MM.1S (cell line): ENCODE measurements around the gene ZMIZ1.
"Not testable (repeated sequence)": the region's sequence is repeated elsewhere in the genome, so short reads cannot be mapped to it uniquely, and the experiment has no call there.

ENCODE experiments used
- DNase-seq: peaks from one replicate; pipeline ENCODE4 v3.0.0-alpha.2; 2015
- H2AFZ ChIP-seq: fragments of 300-600 bp; sonication (generic); 2 replicates; pipeline ENCODE4 v1.6.0; 2016; ENCODE audit warnings: antibody characterized with exemption, low read length
- H3F3A ChIP-seq: fragments of 300-600 bp; sonication (generic); 2 replicates; pipeline ENCODE4 v1.6.1; 2016; ENCODE audit warnings: mild to moderate bottlenecking, antibody characterized with exemption, low read length, moderate library complexity, mixed read lengths; ENCODE audit not compliant: insufficient read depth
- H3K27ac ChIP-seq: fragments of 300-600 bp; sonication (generic); 2 replicates; pipeline ENCODE4 v1.5.1; 2016; ENCODE audit warnings: mild to moderate bottlenecking, low read length
- H3K27me3 ChIP-seq: fragments of 300-600 bp; sonication (generic); replicated peaks from 2 replicates; pipeline ENCODE4 v1.6.0; 2016; ENCODE audit warnings: low read length; ENCODE audit not compliant: insufficient read depth
- H3K36me3 ChIP-seq: fragments of 300-600 bp; sonication (generic); replicated peaks from 2 replicates; pipeline ENCODE4 v1.6.1; 2016; ENCODE audit warnings: mild to moderate bottlenecking, low read length, mixed read lengths; ENCODE audit not compliant: insufficient read depth
- H3K4me1 ChIP-seq: fragments of 300-600 bp; sonication (generic); 2 replicates; pipeline ENCODE4 v1.6.1; 2016; ENCODE audit warnings: low read length, mixed read lengths
- H3K4me2 ChIP-seq: fragments of 300-600 bp; sonication (generic); 2 replicates; pipeline ENCODE4 v1.6.0; 2016; ENCODE audit warnings: low read depth, low read length
- H3K4me3 ChIP-seq: fragments of 300-600 bp; sonication (generic); 2 replicates; pipeline ENCODE4 v1.5.1; 2016; ENCODE audit warnings: low read length, mixed read lengths
- H3K79me2 ChIP-seq: fragments of 300-600 bp; sonication (generic); 2 replicates; pipeline ENCODE4 v1.6.1; 2016; ENCODE audit warnings: mixed run types, low read length, mixed read lengths
- H3K9ac ChIP-seq: fragments of 300-600 bp; sonication (generic); 2 replicates; pipeline ENCODE4 v1.6.1; 2016; ENCODE audit warnings: low read length, mixed read lengths
- H3K9me2 ChIP-seq: fragments of 300-600 bp; sonication (generic); replicated peaks from 2 replicates; pipeline ENCODE4 v1.6.1; 2016; ENCODE audit warnings: mild to moderate bottlenecking, low read length, mixed read lengths; ENCODE audit not compliant: insufficient read depth
- H3K9me3 ChIP-seq: fragments of 300-600 bp; sonication (generic); replicated peaks from 2 replicates; pipeline ENCODE4 v1.6.1; 2016; ENCODE audit warnings: mild to moderate bottlenecking, low read length, mixed read lengths; ENCODE audit not compliant: insufficient read depth
- H4K20me1 ChIP-seq: fragments of 300-600 bp; sonication (generic); 2 replicates; pipeline ENCODE4 v1.6.1; 2016; ENCODE audit warnings: mild to moderate bottlenecking, low read length, moderate library complexity, mixed read lengths; ENCODE audit not compliant: insufficient read depth
- EZH2 ChIP-seq: fragments of 300-600 bp; sonication (generic); optimal IDR thresholded peaks from 2 replicates; pipeline ENCODE3; 2017; ENCODE audit warnings: low read depth, mild to moderate bottlenecking, antibody characterized with exemption, low read length, mixed read lengths
- EZH2phosphoT487 ChIP-seq: fragments of 300-600 bp; sonication (generic); IDR thresholded peaks from 2 replicates; pipeline ENCODE4 v1.6.1; 2018; ENCODE audit warnings: antibody characterized with exemption, low read length
- TF ChIP-seq, protein P1 (sequence below): fragments of 300-600 bp; sonication (generic); IDR thresholded peaks from 2 replicates; pipeline ENCODE4 v1.5.1; 2016; ENCODE audit warnings: antibody characterized with exemption, low read length, mixed read lengths

ZMIZ1 gene

GRCh38 chr10:79336739-79337138 lies 268.0 kb downstream of the ZMIZ1 start:
- Histone ChIP-seq H3K9me3 (no peaks in the 10 kb centered on the region), H4K20me1 (no peaks in the 10 kb centered on the region), H3K79me2 (no peaks in the 10 kb centered on the region), H3K4me2 (no peak overlapping the region), H3K36me3 (no peaks in the 10 kb centered on the region), H3K9ac (no peak overlapping the region), H3K4me3 (no peak overlapping the region), H2AFZ (no peak overlapping the region), H3K27me3 (no peaks in the 10 kb centered on the region), H3K4me1 (peaks cover 3% of the 10 kb centered on the region), H3K9me2 (no peaks in the 10 kb centered on the region), H3K27ac (no peak overlapping the region), H3F3A (no peaks in the 10 kb centered on the region)
- TF ChIP-seq EZH2 (no peak), EZH2phosphoT487 (no peak)
- TF ChIP-seq, protein P1, sequence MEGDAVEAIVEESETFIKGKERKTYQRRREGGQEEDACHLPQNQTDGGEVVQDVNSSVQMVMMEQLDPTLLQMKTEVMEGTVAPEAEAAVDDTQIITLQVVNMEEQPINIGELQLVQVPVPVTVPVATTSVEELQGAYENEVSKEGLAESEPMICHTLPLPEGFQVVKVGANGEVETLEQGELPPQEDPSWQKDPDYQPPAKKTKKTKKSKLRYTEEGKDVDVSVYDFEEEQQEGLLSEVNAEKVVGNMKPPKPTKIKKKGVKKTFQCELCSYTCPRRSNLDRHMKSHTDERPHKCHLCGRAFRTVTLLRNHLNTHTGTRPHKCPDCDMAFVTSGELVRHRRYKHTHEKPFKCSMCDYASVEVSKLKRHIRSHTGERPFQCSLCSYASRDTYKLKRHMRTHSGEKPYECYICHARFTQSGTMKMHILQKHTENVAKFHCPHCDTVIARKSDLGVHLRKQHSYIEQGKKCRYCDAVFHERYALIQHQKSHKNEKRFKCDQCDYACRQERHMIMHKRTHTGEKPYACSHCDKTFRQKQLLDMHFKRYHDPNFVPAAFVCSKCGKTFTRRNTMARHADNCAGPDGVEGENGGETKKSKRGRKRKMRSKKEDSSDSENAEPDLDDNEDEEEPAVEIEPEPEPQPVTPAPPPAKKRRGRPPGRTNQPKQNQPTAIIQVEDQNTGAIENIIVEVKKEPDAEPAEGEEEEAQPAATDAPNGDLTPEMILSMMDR, result no peak
- no peak for DNase-seq

DNA sequence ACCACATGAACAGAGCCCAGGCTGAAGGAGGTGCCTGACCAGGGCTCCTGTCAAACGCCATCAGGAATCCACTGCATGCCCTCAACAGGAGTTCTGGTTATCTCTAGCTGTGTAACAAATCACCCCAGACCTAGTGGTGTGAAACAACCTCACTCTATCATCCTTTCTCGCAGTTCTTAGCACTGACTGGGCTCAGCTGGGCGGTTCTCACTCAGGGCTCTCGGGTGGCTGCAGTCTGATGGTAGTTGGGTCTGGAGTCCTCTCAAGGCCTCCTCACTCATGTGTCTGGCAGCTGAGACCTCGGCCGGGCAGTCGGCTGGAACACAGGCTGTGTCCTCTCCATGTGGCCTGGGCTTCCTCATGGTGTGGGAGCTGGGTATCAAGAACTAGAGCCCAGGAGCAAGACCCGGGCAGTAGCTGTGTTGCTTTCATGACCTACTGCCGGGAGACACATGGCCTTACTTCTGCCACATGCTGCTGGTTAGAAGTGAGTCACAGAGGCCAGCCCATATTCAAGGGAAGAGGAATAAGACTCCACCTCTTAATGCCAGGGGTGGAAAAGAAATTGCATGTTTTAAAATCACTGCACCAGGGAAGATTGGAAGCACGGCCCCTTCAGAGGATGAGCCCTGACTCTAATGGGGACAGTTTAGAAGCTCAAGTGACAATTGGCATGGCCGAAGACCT lies 269.2 kb downstream of the ZMIZ1 start:
- not testable (repeated sequence) for DNase-seq, H3K27ac ChIP-seq, H3K9me2 ChIP-seq, H3K27me3 ChIP-seq, H3K36me3 ChIP-seq, H2AFZ ChIP-seq, H3K4me3 ChIP-seq, H3K4me1 ChIP-seq, H4K20me1 ChIP-seq, H3K79me2 ChIP-seq, H3K4me2 ChIP-seq, H3F3A ChIP-seq, H3K9me3 ChIP-seq, H3K9ac ChIP-seq

DNA sequence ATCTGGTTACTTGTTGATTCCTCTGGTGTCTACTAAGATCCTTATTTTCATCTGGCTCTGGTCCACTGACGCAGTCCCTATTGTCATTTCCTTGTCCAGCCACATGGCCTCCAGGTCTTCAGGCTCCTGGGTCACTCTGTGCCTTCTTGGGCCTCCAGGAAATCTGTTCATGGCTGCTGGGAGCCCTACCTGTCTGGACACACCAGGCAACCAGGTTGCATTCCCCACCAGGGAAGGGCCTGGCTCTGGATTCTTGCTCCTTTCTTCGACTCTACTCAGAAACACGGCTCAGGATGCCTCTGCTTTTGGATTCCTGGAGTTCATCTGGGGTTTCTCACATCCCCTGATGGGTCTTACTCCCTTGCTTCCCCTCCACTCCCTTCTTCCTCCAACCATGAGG lies 270.5 kb downstream of the ZMIZ1 start:
- Histone ChIP-seq H3K4me1 (peaks cover 2% of the 10 kb centered on the region; the same call in 1 of the 2 replicates), H3K27ac (no peak overlapping the region), H3K4me3 (no peak overlapping the region), H3F3A (no peaks in the 10 kb centered on the region), H3K9me2 (no peaks in the 10 kb centered on the region), H3K4me2 (no peak overlapping the region), H3K9me3 (no peaks in the 10 kb centered on the region), H3K27me3 (no peaks in the 10 kb centered on the region), H3K9ac (no peak overlapping the region), H4K20me1 (no peaks in the 10 kb centered on the region), H2AFZ (no peak overlapping the region), H3K36me3 (no peaks in the 10 kb centered on the region), H3K79me2 (no peaks in the 10 kb centered on the region)
- DNase-seq, result no peak
- TF ChIP-seq EZH2, result no peak
- TF ChIP-seq, protein P1, result no peak
- TF ChIP-seq EZH2phosphoT487, result no peak

- Histone ChIP-seq H3K9me2 (no peaks in the 10 kb centered on the region), H3K4me3 (no peak overlapping the region), H4K20me1 (no peaks in the 10 kb centered on the region), H3K79me2 (no peaks in the 10 kb centered on the region), H3K27ac (no peak overlapping the region), H3K4me2 (no peak overlapping the region), H3K9ac (no peak overlapping the region), H2AFZ (no peak overlapping the region), H3K9me3 (no peaks in the 10 kb centered on the region), H3K4me1 (peaks cover 17% of the 10 kb centered on the region), H3F3A (peaks cover 10% of the 10 kb centered on the region; the same call in 1 of the 2 replicates), H3K27me3 (no peaks in the 10 kb centered on the region), H3K36me3 (no peaks in the 10 kb centered on the region)
- TF ChIP-seq EZH2phosphoT487 (no peak), EZH2 (no peak)
- TF ChIP-seq, protein P1, result no peak
- DNase-seq, result no peak
These were observed 272.0 kb downstream of the ZMIZ1 start for GRCh38 chr10:79340646-79341244.
